Trophoblast cell (in vitro differentiated cells and primary cell): ENCODE measurements around the gene EP400.

Experiments used
- DNase-seq, 2 donors: peaks; one replicate each; pipeline ENCODE4 v3.0.0-alpha.2; 2016
- H2AFZ ChIP-seq: 2 replicates; pipeline ENCODE4 v1.6.1; 2013; ENCODE audit warnings: low read length, moderate library complexity, mild to moderate bottlenecking; ENCODE audit not compliant: insufficient read depth, poor library complexity
- H2AK5ac ChIP-seq: 2 replicates; pipeline ENCODE4 v1.6.1; 2013; ENCODE audit warnings: mild to moderate bottlenecking, low read length
- H2BK120ac ChIP-seq: 2 replicates; pipeline ENCODE4 v1.6.1; 2013; ENCODE audit warnings: low read length, mild to moderate bottlenecking, moderate library complexity; ENCODE audit not compliant: insufficient read depth, poor library complexity
- H2BK12ac ChIP-seq: 2 replicates; pipeline ENCODE4 v1.6.1; 2013; ENCODE audit warnings: mild to moderate bottlenecking, low read length, moderate library complexity
- H2BK5ac ChIP-seq: 2 replicates; pipeline ENCODE4 v1.6.1; 2013; ENCODE audit warnings: low read length, low read depth, moderate library complexity, mild to moderate bottlenecking; ENCODE audit not compliant: poor library complexity
- H3K14ac ChIP-seq: 2 replicates; pipeline ENCODE4 v1.6.1; 2013; ENCODE audit warnings: mild to moderate bottlenecking, low read length
- H3K18ac ChIP-seq: 2 replicates; pipeline ENCODE4 v1.6.1; 2013; ENCODE audit warnings: mild to moderate bottlenecking, low read length
- H3K23ac ChIP-seq: 2 replicates; pipeline ENCODE4 v1.6.1; 2013; ENCODE audit warnings: low read length
- H3K27ac ChIP-seq: 2 replicates; pipeline ENCODE4 v1.5.1; 2013; ENCODE audit warnings: low read depth, mild to moderate bottlenecking, inconsistent platforms, low read length, moderate library complexity
- H3K27me3 ChIP-seq: 2 replicates; pipeline ENCODE4 v1.6.1; 2013; ENCODE audit warnings: inconsistent platforms, mild to moderate bottlenecking, low read length, moderate library complexity; ENCODE audit not compliant: insufficient read depth
- H3K36me3 ChIP-seq, 2 experiments: 1 replicate in 1 of 2; 2 replicates in 1 of 2; pipeline ENCODE4 v1.6.1; 2013; ENCODE audit warnings: low read length in 2 of 2, mild to moderate bottlenecking in 2 of 2, moderate library complexity in 1 of 2; ENCODE audit not compliant: insufficient read depth in 2 of 2, control insufficient read depth in 1 of 2
- H3K4ac ChIP-seq: 2 replicates; pipeline ENCODE4 v1.6.1; 2013; ENCODE audit warnings: low read depth, mild to moderate bottlenecking, low read length, moderate library complexity
- H3K4me1 ChIP-seq, 2 experiments: 1 replicate in 1 of 2; 2 replicates in 1 of 2; pipeline ENCODE4 v1.6.1; 2013; ENCODE audit warnings: low read length in 2 of 2, mild to moderate bottlenecking in 2 of 2, moderate library complexity in 1 of 2; ENCODE audit not compliant: insufficient read depth in 2 of 2, control insufficient read depth in 1 of 2
- H3K4me2 ChIP-seq: 2 replicates; pipeline ENCODE4 v1.6.1; 2013; ENCODE audit warnings: inconsistent platforms, mild to moderate bottlenecking, low read length, moderate library complexity
- H3K4me3 ChIP-seq: 2 replicates; pipeline ENCODE4 v1.5.1; 2013; ENCODE audit warnings: mild to moderate bottlenecking, low read depth, low read length, inconsistent platforms
- H3K79me1 ChIP-seq: one replicate; pipeline ENCODE4 v1.6.1; 2013; ENCODE audit warnings: low read length
- H3K79me2 ChIP-seq: 2 replicates; pipeline ENCODE4 v1.6.1; 2013; ENCODE audit warnings: low read length, mild to moderate bottlenecking; ENCODE audit not compliant: control insufficient read depth, insufficient read depth, poor library complexity
- H3K9ac ChIP-seq: 2 replicates; pipeline ENCODE4 v1.6.1; 2013; ENCODE audit warnings: mild to moderate bottlenecking, low read length
- H3K9me3 ChIP-seq: 2 replicates; pipeline ENCODE4 v1.6.1; 2013; ENCODE audit warnings: low read depth, mild to moderate bottlenecking, control low read depth, inconsistent platforms, low read length; ENCODE audit not compliant: insufficient read depth
- H4K12ac ChIP-seq: 2 replicates; pipeline ENCODE4 v1.6.1; 2013; ENCODE audit warnings: low read depth, mild to moderate bottlenecking, low read length, moderate library complexity
- H4K8ac ChIP-seq: 2 replicates; pipeline ENCODE4 v1.6.1; 2013; ENCODE audit warnings: low read depth, mild to moderate bottlenecking, low read length, moderate library complexity
- H4K91ac ChIP-seq: one replicate; pipeline ENCODE4 v1.6.1; 2013; ENCODE audit warnings: low read depth, mild to moderate bottlenecking, low read length, moderate library complexity
- WGBS: extraction: QIAGEN DNeasy Blood & Tissue Kit; methylation state at CpG from one replicate; pipeline ENCODE4 v1.1.7; 2013; ENCODE audit warnings: missing lambda C conversion rate; ENCODE audit not compliant: insufficient read length, insufficient coverage; ENCODE audit errors: extremely low coverage; 5-methylcytosine and 5-hydroxymethylcytosine counted together

EP400 gene

DNA sequence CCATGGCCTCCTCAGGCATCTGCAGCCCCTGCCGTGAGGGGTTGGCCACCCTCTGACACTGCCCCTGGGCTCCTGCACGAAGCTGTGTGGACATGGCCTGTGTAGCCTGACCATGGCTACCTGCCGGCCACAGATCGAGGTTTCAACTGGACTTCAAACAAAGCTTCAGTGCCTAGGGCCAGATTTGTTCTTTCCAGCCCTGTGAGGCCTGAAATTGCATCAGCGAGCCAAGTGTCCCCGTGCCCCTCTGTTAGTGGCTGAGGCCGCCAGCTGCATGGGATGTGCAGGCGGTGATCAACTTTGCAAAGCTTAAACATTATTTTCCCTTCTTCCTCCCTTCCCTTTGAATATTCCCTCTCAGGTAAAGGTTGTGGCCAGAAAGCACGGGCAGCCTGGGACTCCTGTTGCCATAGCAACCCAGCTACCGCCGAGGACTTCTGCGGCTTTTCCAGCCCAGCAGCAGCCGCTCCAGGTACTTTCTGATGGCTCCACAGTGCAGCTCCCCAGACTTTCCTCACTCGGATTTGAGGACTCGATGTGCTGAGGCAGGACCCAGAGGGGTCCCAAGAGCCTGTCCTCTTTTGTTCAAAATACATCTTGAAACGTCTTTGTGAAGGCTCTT lies 158.6 kb downstream of the EP400 start:
- no peak overlapping the region for H4K8ac ChIP-seq
- no peaks in the 10 kb centered on the region for H3K9me3 ChIP-seq
- H2AFZ ChIP-seq, result no peak overlapping the region
- no peak overlapping the region for H2BK5ac ChIP-seq
- no peak overlapping the region for H4K91ac ChIP-seq
- no peak overlapping the region for H3K18ac ChIP-seq
- H3K14ac ChIP-seq, result no peak overlapping the region
- no peak overlapping the region for H3K23ac ChIP-seq
- H2BK12ac ChIP-seq, result no peak overlapping the region
- peaks cover 29 to 30% of the 10 kb centered on the region in 2 experiments for H3K36me3 ChIP-seq
- H3K27me3 ChIP-seq, result no peaks in the 10 kb centered on the region
- H2BK120ac ChIP-seq, result no peak overlapping the region
- no peak for DNase-seq
- H3K79me2 ChIP-seq, result no peaks in the 10 kb centered on the region
- H3K4ac ChIP-seq, result no peak overlapping the region
- H3K79me1 ChIP-seq, result no peaks in the 10 kb centered on the region
- no CpG with 5 or more reads among the region's 16 CpGs for WGBS
- H3K4me1 ChIP-seq, result no peaks in the 10 kb centered on the region
- no peak overlapping the region for H4K12ac ChIP-seq
- H3K4me3 ChIP-seq, result no peak overlapping the region
- H3K4me2 ChIP-seq, result no peak overlapping the region
- H3K27ac ChIP-seq, result no peak overlapping the region
- H3K9ac ChIP-seq, result no peak overlapping the region
- H2AK5ac ChIP-seq, result no peak overlapping the region

- Histone ChIP-seq H3K4me3 (no peak overlapping the region), H3K9me3 (no peaks in the 10 kb centered on the region), H3K79me2 (no peaks in the 10 kb centered on the region), H3K79me1 (no peaks in the 10 kb centered on the region), H2AK5ac (no peak overlapping the region), H3K18ac (no peak overlapping the region), H3K14ac (no peak overlapping the region), H2BK12ac (no peak overlapping the region), H4K91ac (no peak overlapping the region), H3K27ac (no peak overlapping the region), H4K12ac (no peak overlapping the region), H3K9ac (no peak overlapping the region), H3K4me1 (no peaks in the 10 kb centered on the region), H2BK5ac (no peak overlapping the region), H4K8ac (no peak overlapping the region), H3K23ac (no peak overlapping the region), H3K36me3 (peaks cover 33 to 34% of the 10 kb centered on the region in 2 experiments), H2BK120ac (no peak overlapping the region), H3K4me2 (no peak overlapping the region), H3K27me3 (no peaks in the 10 kb centered on the region), H3K4ac (no peak overlapping the region), H2AFZ (no peak overlapping the region)
- DNase-seq, result no peak
- no CpG with 5 or more reads among the region's 8 CpGs for whole genome bisulfite sequencing
These were observed 160.0 kb downstream of the EP400 start for GRCh38 chr12:132109741-132110140.

DNA sequence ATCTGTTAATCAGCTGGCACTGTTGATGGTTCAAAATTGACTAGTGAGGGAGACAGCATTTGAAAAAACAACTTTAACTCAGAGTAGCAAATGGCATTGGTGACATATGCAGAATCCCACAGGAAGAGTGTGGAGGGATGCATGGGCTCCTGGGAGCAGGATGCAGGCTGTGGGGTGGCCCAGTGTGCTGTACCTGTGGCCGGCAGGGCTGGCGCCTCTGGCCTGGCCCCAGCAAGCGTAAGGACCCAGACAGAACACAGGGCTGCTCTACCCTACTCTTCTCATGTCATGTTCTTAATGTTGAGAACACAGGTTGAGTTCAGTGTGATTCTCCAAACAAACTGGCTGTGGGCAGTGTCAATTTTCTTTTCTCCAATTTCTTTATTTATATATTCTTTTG lies 160.9 kb downstream of the EP400 start:
- no CpG with 5 or more reads among the region's 3 CpGs for WGBS
- Histone ChIP-seq H3K36me3 (peaks cover 36 to 38% of the 10 kb centered on the region in 2 experiments), H2AK5ac (no peak overlapping the region), H2AFZ (no peak overlapping the region), H4K91ac (no peak overlapping the region), H3K9ac (no peak overlapping the region), H3K9me3 (no peaks in the 10 kb centered on the region), H3K79me1 (no peaks in the 10 kb centered on the region), H3K4me2 (no peak overlapping the region), H3K79me2 (no peaks in the 10 kb centered on the region), H3K4ac (no peak overlapping the region), H3K4me3 (peak overlapping the region; percentile 15), H3K4me1 (no peaks in the 10 kb centered on the region), H4K8ac (no peak overlapping the region), H4K12ac (no peak overlapping the region), H2BK120ac (no peak overlapping the region), H3K27me3 (no peaks in the 10 kb centered on the region), H3K18ac (no peak overlapping the region), H2BK5ac (no peak overlapping the region), H3K14ac (no peak overlapping the region), H2BK12ac (no peak overlapping the region), H3K23ac (no peak overlapping the region), H3K27ac (no peak overlapping the region)
- no peak for DNase-seq

GRCh38 chr12:132111654-132112304 lies 162.0 kb downstream of the EP400 start:
- no peak overlapping the region for H4K91ac ChIP-seq
- H4K8ac ChIP-seq, result no peak overlapping the region
- H3K79me1 ChIP-seq, result no peaks in the 10 kb centered on the region
- no peaks in the 10 kb centered on the region for H3K9me3 ChIP-seq
- H2BK12ac ChIP-seq, result no peak overlapping the region
- no peak overlapping the region for H3K27ac ChIP-seq
- no peaks in the 10 kb centered on the region for H3K27me3 ChIP-seq
- no peak overlapping the region for H4K12ac ChIP-seq
- peaks cover 40 to 47% of the 10 kb centered on the region in 2 experiments for H3K36me3 ChIP-seq
- H3K14ac ChIP-seq, result no peak overlapping the region
- whole genome bisulfite sequencing, result no CpG with 5 or more reads among the region's 19 CpGs
- no peak for DNase-seq
- no peak overlapping the region for H2AK5ac ChIP-seq
- no peak overlapping the region for H2BK5ac ChIP-seq
- H3K9ac ChIP-seq, result no peak overlapping the region
- H3K4me3 ChIP-seq, result no peak overlapping the region
- H3K18ac ChIP-seq, result no peak overlapping the region
- no peak overlapping the region for H3K4me2 ChIP-seq
- H2AFZ ChIP-seq, result no peak overlapping the region
- no peaks in the 10 kb centered on the region for H3K4me1 ChIP-seq
- H3K4ac ChIP-seq, result no peak overlapping the region
- H2BK120ac ChIP-seq, result no peak overlapping the region
- no peak overlapping the region for H3K23ac ChIP-seq
- H3K79me2 ChIP-seq, result no peaks in the 10 kb centered on the region
